Naive thymus-derived CD4-positive, alpha-beta T cell (primary cell): ENCODE results near the gene AMN1. TPM values are rescaled to one million over a fixed set of nuclear protein-coding genes. Genes with fewer than 3 reads are reported as not detected.
"Not testable (repeated sequence)": the region's sequence is repeated elsewhere in the genome, so short reads cannot be mapped to it uniquely, and the experiment has no call there.

ENCODE experiments used
- ATAC-seq: fragments of 150-1000 bp; cut with Tn5 transposase; 2 replicates; pipeline ENCODE4 v1.10.0; 2021; ENCODE audit warnings: mild to moderate bottlenecking, moderate library complexity
- CTCF ChIA-PET: fragments of 350-600 bp; sonication (Branson Sonifier 250); formaldehyde crosslinking; loops from one replicate; lab custom pipeline; 2021; ENCODE audit warnings: antibody characterized with exemption; lab: Charles Lee
- POLR2A ChIA-PET: fragments of 350-600 bp; sonication (Branson Sonifier 250); formaldehyde crosslinking; loops from one replicate; lab custom pipeline; 2021; ENCODE audit warnings: antibody characterized with exemption, inconsistent platforms; lab: Charles Lee
- DNase-seq, 9 donors: peaks; one replicate each; pipeline versions ENCODE4 v3.0.0 to v3.0.0-alpha.2; 2020 to 2022; ENCODE audit warnings: mixed read lengths in 1 of 9
- H3K27ac ChIP-seq: one replicate; pipeline ENCODE4 v1.7.0; 2013; ENCODE audit warnings: mild to moderate bottlenecking, low read depth, low read length, moderate library complexity
- H3K27me3 ChIP-seq, 2 donors: one replicate each; pipeline ENCODE4 v1.7.0; 2013; ENCODE audit warnings: low read length in 2 of 2, mild to moderate bottlenecking in 2 of 2, moderate library complexity in 2 of 2; ENCODE audit not compliant: control insufficient read depth in 2 of 2, insufficient read depth in 2 of 2
- H3K36me3 ChIP-seq, 3 experiments: 1 replicate in 2 of 3; 2 replicates in 1 of 3; pipeline ENCODE4 v1.7.0; 2013; ENCODE audit warnings: low read length in 3 of 3, mild to moderate bottlenecking in 3 of 3, moderate library complexity in 1 of 3; ENCODE audit not compliant: insufficient read depth in 3 of 3, control insufficient read depth in 2 of 3
- H3K4me1 ChIP-seq, 2 donors: one replicate each; pipeline ENCODE4 v1.7.0; 2013; ENCODE audit warnings: low read length in 2 of 2, mild to moderate bottlenecking in 2 of 2, moderate library complexity in 1 of 2; ENCODE audit not compliant: control insufficient read depth in 2 of 2, insufficient read depth in 2 of 2
- H3K4me3 ChIP-seq: 2 replicates; pipeline ENCODE4 v1.7.0; 2013; ENCODE audit warnings: mild to moderate bottlenecking, low read length
- H3K9me3 ChIP-seq, 3 experiments: 1 replicate in 2 of 3; 2 replicates in 1 of 3; pipeline ENCODE4 v1.7.0; 2013; ENCODE audit warnings: low read length in 3 of 3; ENCODE audit not compliant: control insufficient read depth in 2 of 3
- H3K27ac Mint-ChIP-seq, 9 donors: one replicate each; pipeline ENCODE4 v1.8.0; 2020 to 2022; ENCODE audit warnings: mixed read lengths in 9 of 9, mild to moderate bottlenecking in 8 of 9, moderate library complexity in 5 of 9, inconsistent platforms in 2 of 9
- H3K27me3 Mint-ChIP-seq, 5 donors: one replicate each; pipeline ENCODE4 v1.8.0; 2021 to 2022; ENCODE audit warnings: mixed read lengths in 5 of 5, mild to moderate bottlenecking in 1 of 5
- H3K36me3 Mint-ChIP-seq, 5 donors: one replicate each; pipeline ENCODE4 v1.8.0; 2020 to 2022; ENCODE audit warnings: mixed read lengths in 5 of 5, mild to moderate bottlenecking in 3 of 5, inconsistent platforms in 1 of 5
- H3K4me1 Mint-ChIP-seq, 7 donors: one replicate each; pipeline ENCODE4 v1.8.0; 2020 to 2022; ENCODE audit warnings: mixed read lengths in 7 of 7, mild to moderate bottlenecking in 3 of 7, inconsistent platforms in 1 of 7
- H3K4me3 Mint-ChIP-seq, 10 donors: one replicate each; pipeline ENCODE4 v1.8.0; 2020 to 2022; ENCODE audit warnings: mild to moderate bottlenecking in 10 of 10, mixed read lengths in 10 of 10, moderate library complexity in 6 of 10, inconsistent platforms in 2 of 10
- H3K9me3 Mint-ChIP-seq, 11 donors: one replicate each; pipeline ENCODE4 v1.8.0; 2020 to 2022; ENCODE audit warnings: mixed read lengths in 11 of 11, mild to moderate bottlenecking in 4 of 11, inconsistent platforms in 1 of 11, moderate library complexity in 1 of 11
- intact Hi-C, 2 donors: fragments of 100-400 bp; cut with micrococcal nuclease; formaldehyde crosslinking; loops; one replicate each; pipeline ENCODE4 v1.15.1; 2023
- polyA plus RNA-seq, 2 donors: library from polyadenylated mRNA; unstranded; fragments of 300-500 nt; fragmentation: Illumina TruSeq; gene quantifications; one replicate each; pipeline ENCODE4 v1.2.3, GENCODE V29; 2021
- total RNA-seq, 6 experiments: library from RNA in 5 of 6; stranded (reverse) in 5 of 6; gene quantifications; 1 replicate in 5 of 6; 2 replicates in 1 of 6; pipeline ENCODE4 v1.2.3 and lab custom pipeline; 2021 to 2026

AMN1 gene
- total and polyA plus RNA-seq, 7 experiments from 2014 or later: 4.1 to 22.9 (median 15.7) TPM

- intact Hi-C loops, H3K36me3 ChIP-seq, H3K27ac Mint-ChIP-seq, H3K27me3 Mint-ChIP-seq, DNase-seq, H3K9me3 ChIP-seq, H3K4me3 Mint-ChIP-seq, H3K27me3 ChIP-seq, H3K4me3 ChIP-seq, ATAC-seq, H3K27ac ChIP-seq, H3K4me1 ChIP-seq, H3K4me1 Mint-ChIP-seq: not testable (repeated sequence)
- POLR2A ChIA-PET: interaction anchor here (1.2 kb wide), 1 partner anchor 289 kb away, joined by 3 read pairs; the partner anchor contains the start of gene RESF1
- CTCF ChIA-PET: interaction anchor here (0.9 kb wide), 1 partner anchor 297 kb away, joined by 3 read pairs; no protein-coding TSS in a partner anchor
- H3K36me3 Mint-ChIP-seq: peaks cover 3 to 62% (median 49%) of the 10 kb centered on the region in 5 donors
- peaks cover 0 to 31% (median 9%) of the 10 kb centered on the region in 11 donors for H3K9me3 Mint-ChIP-seq
Observed at GRCh38 chr12:31669582-31669981, 59.2 kb downstream of the AMN1 start.

GRCh38 chr12:31669020-31669419 lies 59.8 kb downstream of the AMN1 start:
- Mint-ChIP-seq H3K36me3 (peaks cover 0 to 59% (median 46%) of the 10 kb centered on the region in 5 donors), H3K4me1 (peaks cover 0 to 6% (median under 1%) of the 10 kb centered on the region in 7 donors), H3K4me3 (no peak overlapping the region), H3K27me3 (no peaks in the 10 kb centered on the region), H3K9me3 (peaks cover 0 to 31% (median 9%) of the 10 kb centered on the region in 11 donors), H3K27ac (no peak overlapping the region)
- ATAC-seq (no peak), DNase-seq (no peak)
- Histone ChIP-seq H3K4me3 (no peak overlapping the region), H3K4me1 (no peaks in the 10 kb centered on the region), H3K36me3 (no peaks in the 10 kb centered on the region), H3K27ac (no peak overlapping the region), H3K27me3 (no peaks in the 10 kb centered on the region), H3K9me3 (peaks cover 0 to 9% (median 9%) of the 10 kb centered on the region in 3 experiments)
- intact Hi-C loops: no loop called here
- ChIA-PET POLR2A (interaction anchor here (1.2 kb wide), 1 partner anchor 290 kb away, joined by 3 read pairs; the partner anchor contains the start of gene RESF1), CTCF (interaction anchor here (0.7 to 0.9 kb wide), 2 partner anchors 298 to 1873 kb away, joined by 3 to 4 read pairs; no protein-coding TSS in a partner anchor)

GRCh38 chr12:31664038-31664437 lies 64.8 kb downstream of the AMN1 start:
- no peak overlapping the region for H3K4me3 ChIP-seq
- intact Hi-C loops: loop anchor here in 1 of 2 donors (5.0 kb wide), 1 partner anchor 33 kb away; no protein-coding TSS in a partner anchor
- H3K36me3 Mint-ChIP-seq: peaks cover 0 to 29% (median 12%) of the 10 kb centered on the region in 5 donors
- peak overlapping the region in 1 of 9 donors; percentile 34 for H3K27ac Mint-ChIP-seq
- no peaks in the 10 kb centered on the region for H3K36me3 ChIP-seq
- H3K27me3 Mint-ChIP-seq: no peaks in the 10 kb centered on the region
- CTCF ChIA-PET: interaction anchor here (1.2 kb wide), 1 partner anchor 11 kb away, joined by 5 read pairs; no protein-coding TSS in a partner anchor
- H3K4me3 Mint-ChIP-seq: peak overlapping the region in 1 of 10 donors; percentile 1
- POLR2A ChIA-PET: no interaction called here
- H3K27ac ChIP-seq: no peak overlapping the region
- H3K4me1 ChIP-seq: no peaks in the 10 kb centered on the region
- H3K27me3 ChIP-seq: no peaks in the 10 kb centered on the region
- peaks cover 0 to 5% (median 4%) of the 10 kb centered on the region in 3 experiments for H3K9me3 ChIP-seq
- peaks cover 0 to 27% (median 18%) of the 10 kb centered on the region in 7 donors for H3K4me1 Mint-ChIP-seq
- H3K9me3 Mint-ChIP-seq: peaks cover 0 to 18% (median 5%) of the 10 kb centered on the region in 11 donors
- ATAC-seq (no peak), DNase-seq (no peak)

- H3K4me1 Mint-ChIP-seq: peaks cover under 1 to 29% (median 19%) of the 10 kb centered on the region in 7 donors
- no peaks in the 10 kb centered on the region for H3K27me3 ChIP-seq
- DNase-seq: no peak
- ChIA-PET CTCF (interaction anchor here (1.2 kb wide), 1 partner anchor 10 kb away, joined by 5 read pairs; no protein-coding TSS in a partner anchor), POLR2A (no interaction called here)
- H3K27ac ChIP-seq: no peak overlapping the region
- peak overlapping the region in 1 of 9 donors; percentile 34 for H3K27ac Mint-ChIP-seq
- intact Hi-C loops: loop anchor here in 1 of 2 donors (5.0 kb wide), 1 partner anchor 34 kb away; no protein-coding TSS in a partner anchor
- peaks cover 0 to 2% of the 10 kb centered on the region in 2 donors for H3K4me1 ChIP-seq
- no peak overlapping the region for H3K4me3 Mint-ChIP-seq
- H3K9me3 ChIP-seq: no peaks in the 10 kb centered on the region
- H3K36me3 ChIP-seq: no peaks in the 10 kb centered on the region
- H3K27me3 Mint-ChIP-seq: no peaks in the 10 kb centered on the region
- peaks cover 0 to 25% (median 10%) of the 10 kb centered on the region in 5 donors for H3K36me3 Mint-ChIP-seq
- H3K9me3 Mint-ChIP-seq: peaks cover 0 to 14% (median 2%) of the 10 kb centered on the region in 11 donors
- no peak for ATAC-seq
- no peak overlapping the region for H3K4me3 ChIP-seq
Observed at GRCh38 chr12:31663576-31663975, 65.2 kb downstream of the AMN1 start.

GRCh38 chr12:31662176-31662849 lies 66.5 kb downstream of the AMN1 start:
- H3K4me3 ChIP-seq: no peak overlapping the region
- H3K36me3 Mint-ChIP-seq: peaks cover 0 to 20% (median 10%) of the 10 kb centered on the region in 5 donors
- no peak for DNase-seq
- POLR2A ChIA-PET: interaction anchor here (0.5 to 1.0 kb wide), 2 partner anchors 296 to 610 kb away, joined by 3 to 8 read pairs; no protein-coding TSS in a partner anchor
- no peaks in the 10 kb centered on the region for H3K27me3 ChIP-seq
- H3K27ac Mint-ChIP-seq: peak overlapping the region in 4 of 9 donors; percentile 65 to 86 (median 67)
- no peak overlapping the region for H3K27ac ChIP-seq
- H3K4me3 Mint-ChIP-seq: peak overlapping the region in 1 of 10 donors; percentile 10
- H3K4me1 ChIP-seq: peaks cover 0 to 10% of the 10 kb centered on the region in 2 donors
- no peaks in the 10 kb centered on the region for H3K9me3 ChIP-seq
- CTCF ChIA-PET: interaction anchor here (0.5 to 0.7 kb wide), 2 partner anchors 16 to 505 kb away, joined by 3 read pairs; no protein-coding TSS in a partner anchor
- no peak for ATAC-seq
- peaks cover 3 to 36% (median 24%) of the 10 kb centered on the region in 7 donors for H3K4me1 Mint-ChIP-seq
- intact Hi-C loops: loop anchor here in 1 of 2 donors (5.0 kb wide), 1 partner anchor 35 kb away; no protein-coding TSS in a partner anchor
- peaks cover 0 to 9% (median 2%) of the 10 kb centered on the region in 11 donors for H3K9me3 Mint-ChIP-seq
- no peaks in the 10 kb centered on the region for H3K36me3 ChIP-seq
- no peaks in the 10 kb centered on the region for H3K27me3 Mint-ChIP-seq
